A549 (cell line): ENCODE data around the gene SPSB2. TPM values are rescaled to one million over a fixed set of nuclear protein-coding genes. Genes with fewer than 3 reads are reported as not detected.
A peak's percentile ranks its signal among the peaks of the same experiment; 100 is the strongest.
"Not testable (repeated sequence)": the region's sequence is repeated elsewhere in the genome, so short reads cannot be mapped to it uniquely, and the experiment has no call there.

Experiments
- ATAC-seq, 2 experiments: fragments of 200-7000 bp in 1 of 2; fragments of >200 bp in 1 of 2; cut with Nextera tagmentation in 1 of 2; cut with Tn5 transposase in 1 of 2; 3 replicates each; pipeline versions ENCODE4 v1.8.0 to v1.9.1; 2018 to 2020; ENCODE audit warnings: mild to moderate bottlenecking in 1 of 2, moderate library complexity in 1 of 2
- CTCF ChIA-PET: fragments of 300-600 bp; sonication (Branson Sonifier 250); formaldehyde crosslinking; extraction: SDS; loops from one replicate; lab custom pipeline; 2021; ENCODE audit warnings: antibody characterized with exemption, inconsistent platforms; lab: Yijun Ruan, JAX
- POLR2A ChIA-PET: fragments of 350-600 bp; formaldehyde crosslinking; extraction: SDS; loops from one replicate; lab custom pipeline; 2021; ENCODE audit warnings: antibody characterized with exemption, inconsistent platforms; lab: Yijun Ruan, JAX
- DNase-seq, 2 experiments: peaks; one replicate each; pipeline versions ENCODE4 v3.0.0 to v3.0.0-alpha.2; 2011 to 2016; ENCODE audit warnings: low read depth in 1 of 2, low spot score in 1 of 2
- FAIRE-seq: peaks from 2 replicates; lab custom pipeline; 2011; peaks lifted over from hg19 to GRCh38; lab: Jason Lieb, UNC
- H3K27ac ChIP-seq, 2 experiments: fragments of >200 bp; sonication (Bioruptor Twin); formaldehyde crosslinking; 3 replicates each; pipeline ENCODE4 v1.5.1; 2016 to 2017
- H3K4me1 ChIP-seq: fragments of >200 bp; sonication (Bioruptor Twin); formaldehyde crosslinking; 3 replicates; pipeline ENCODE4 v1.6.1; 2016
- H3K4me2 ChIP-seq: fragments of >200 bp; sonication (Bioruptor Twin); formaldehyde crosslinking; 3 replicates; pipeline ENCODE4 v1.6.1; 2016
- H3K4me3 ChIP-seq: fragments of >200 bp; sonication (Bioruptor Twin); formaldehyde crosslinking; 3 replicates; pipeline ENCODE4 v1.5.1; 2016
- H3K9me3 ChIP-seq: fragments of >200 bp; sonication (Bioruptor Twin); formaldehyde crosslinking; 3 replicates; pipeline ENCODE4 v1.6.1; 2016
- CEBPB ChIP-seq, 2 experiments: fragments of >200 bp in 1 of 2; sonication (Bioruptor Twin) in 1 of 2; formaldehyde crosslinking in 1 of 2; IDR thresholded peaks; 2 replicates each; pipeline ENCODE4 v1.6.1; 2012 to 2016
- CHD4 ChIP-seq: fragments of 200-600 bp; sonication (generic); IDR thresholded peaks from 2 replicates; pipeline ENCODE4 v1.6.1; 2016; ENCODE audit warnings: antibody characterized with exemption, mild to moderate bottlenecking, borderline replicate concordance
- FOXS1 ChIP-seq: fragments of 250-450 bp; sonication (Bioruptor Pico); IDR thresholded peaks from 2 replicates; pipeline ENCODE4 v1.5.0; 2020; ENCODE audit warnings: mild to moderate bottlenecking, moderate library complexity
- HDAC2 ChIP-seq: fragments of 200-600 bp; sonication (generic); IDR thresholded peaks from 2 replicates; pipeline ENCODE4 v1.6.1; 2016
- HES2 ChIP-seq: fragments of >200 bp; sonication (Bioruptor Twin); formaldehyde crosslinking; IDR thresholded peaks from 2 replicates; pipeline ENCODE4 v1.6.1; 2016
- HOXA7 ChIP-seq: fragments of 250-450 bp; sonication (Bioruptor Pico); IDR thresholded peaks from 2 replicates; pipeline ENCODE4 v1.5.0; 2020; ENCODE audit warnings: mild to moderate bottlenecking, moderate library complexity
- HOXB5 ChIP-seq: fragments of 250-450 bp; sonication (Bioruptor Pico); IDR thresholded peaks from 2 replicates; pipeline ENCODE4 v1.5.0; 2020; ENCODE audit warnings: mild to moderate bottlenecking, moderate library complexity
- JUN ChIP-seq, 2 experiments: fragments of >200 bp; sonication (Bioruptor Twin); formaldehyde crosslinking; IDR thresholded peaks; 2 replicates in 1 of 2; 3 replicates in 1 of 2; pipeline ENCODE4 v1.6.1; 2016 to 2017
- KDM5A ChIP-seq: fragments of 200-600 bp; sonication (generic); IDR thresholded peaks from 2 replicates; pipeline ENCODE4 v1.6.1; 2016; ENCODE audit warnings: antibody characterized with exemption, mild to moderate bottlenecking
- MAFK ChIP-seq: fragments of 450-650 bp; IDR thresholded peaks from 2 replicates; pipeline ENCODE4 v1.6.1; 2014; ENCODE audit not compliant: partially characterized antibody
- MAZ ChIP-seq: fragments of 150-350 bp; IDR thresholded peaks from 2 replicates; pipeline ENCODE4 v1.6.1; 2014; ENCODE audit warnings: antibody characterized with exemption, low read depth, low read length, borderline replicate concordance
- NPAS2 ChIP-seq: fragments of 250-450 bp; sonication (Bioruptor Pico); IDR thresholded peaks from 2 replicates; pipeline ENCODE4 v1.8.0; 2022; ENCODE audit warnings: mild to moderate bottlenecking, moderate library complexity, borderline replicate concordance
- PHF8 ChIP-seq: fragments of 200-600 bp; sonication (generic); IDR thresholded peaks from 2 replicates; pipeline ENCODE4 v1.6.1; 2016; ENCODE audit warnings: low read depth, mild to moderate bottlenecking, antibody characterized with exemption, moderate library complexity, borderline replicate concordance
- POLR2A ChIP-seq: IDR thresholded peaks from 2 replicates; pipeline ENCODE4 v1.6.1; 2012; ENCODE audit warnings: mild to moderate bottlenecking, low read length
- RAD21 ChIP-seq, 2 experiments: fragments of >200 bp in 1 of 2; sonication (Bioruptor Twin) in 1 of 2; formaldehyde crosslinking in 1 of 2; IDR thresholded peaks in 1 of 2; conservative IDR thresholded peaks in 1 of 2; 2 replicates in 1 of 2; 3 replicates in 1 of 2; pipeline ENCODE4 v1.6.1; 2012 to 2018; ENCODE audit warnings: inconsistent platforms in 1 of 2
- RARB ChIP-seq: fragments of 250-450 bp; sonication (Bioruptor Pico); IDR thresholded peaks from 2 replicates; pipeline ENCODE4 v1.8.0; 2021; ENCODE audit warnings: mild to moderate bottlenecking, moderate library complexity
- RCOR1 ChIP-seq: fragments of 150-350 bp; IDR thresholded peaks from 2 replicates; pipeline ENCODE4 v1.6.1; 2014; ENCODE audit warnings: antibody characterized with exemption, low read length, low read depth
- SMC3 ChIP-seq: fragments of >200 bp; sonication (Bioruptor Twin); formaldehyde crosslinking; IDR thresholded peaks from 3 replicates; pipeline ENCODE4 v1.6.1; 2018; ENCODE audit warnings: inconsistent platforms
- SREBF2 ChIP-seq: fragments of 450-650 bp; IDR thresholded peaks from 2 replicates; pipeline ENCODE4 v1.6.1; 2014; ENCODE audit warnings: mild to moderate bottlenecking, moderate library complexity
- TFCP2L1 ChIP-seq: fragments of 250-450 bp; sonication (Bioruptor Pico); IDR thresholded peaks from 2 replicates; pipeline ENCODE4 v1.5.0; 2021; ENCODE audit warnings: mild to moderate bottlenecking
- TP53 ChIP-seq: fragments of 250-450 bp; sonication (Bioruptor Pico); IDR thresholded peaks from 2 replicates; pipeline ENCODE4 v1.5.0; 2021; ENCODE audit warnings: mild to moderate bottlenecking, moderate library complexity
- ZC3H11A ChIP-seq: fragments of 450-650 bp; IDR thresholded peaks from 2 replicates; pipeline ENCODE4 v1.6.1; 2014; ENCODE audit warnings: antibody characterized with exemption, mild to moderate bottlenecking
- ZNF302 ChIP-seq: fragments of 250-450 bp; sonication (Bioruptor Pico); IDR thresholded peaks from 2 replicates; pipeline ENCODE4 v1.9.0; 2021; ENCODE audit warnings: inconsistent platforms, mild to moderate bottlenecking, moderate library complexity
- ZSCAN20 ChIP-seq: fragments of 250-450 bp; sonication (Bioruptor Pico); IDR thresholded peaks from 2 replicates; pipeline ENCODE4 v1.8.0; 2022; ENCODE audit warnings: mild to moderate bottlenecking, moderate library complexity
- WGBS: methylation state at CpG from one replicate; pipeline ENCODE4 v1.1.6; 2017; ENCODE audit errors: missing lambda C conversion rate; 5-methylcytosine and 5-hydroxymethylcytosine counted together
- polyA plus RNA-seq, 4 experiments: library from polyadenylated mRNA; depleted of rRNA in 3 of 4; stranded (reverse); fragments of >200 nt; fragmentation: RNase III in 1 of 4; extraction: RNeasy Plus Mini Kit Qiagen cat#74134 plus additional on column Dnase treatment in 1 of 4; gene quantifications; 2 replicates in 3 of 4; 3 replicates in 1 of 4; pipeline ENCODE4 v1.2.3, GENCODE V29; 2011 to 2017
- TF ChIP-seq, protein P1 (sequence below): fragments of 200-600 bp; sonication (generic); IDR thresholded peaks from 2 replicates; pipeline ENCODE4 v1.6.1; 2016; ENCODE audit warnings: antibody characterized with exemption, mild to moderate bottlenecking, moderate library complexity

SPSB2 gene
- polyA plus RNA-seq, 2 of the 4 experiments (the other 2 are of a cell fraction): 16.8 to 21.8 TPM

DNA sequence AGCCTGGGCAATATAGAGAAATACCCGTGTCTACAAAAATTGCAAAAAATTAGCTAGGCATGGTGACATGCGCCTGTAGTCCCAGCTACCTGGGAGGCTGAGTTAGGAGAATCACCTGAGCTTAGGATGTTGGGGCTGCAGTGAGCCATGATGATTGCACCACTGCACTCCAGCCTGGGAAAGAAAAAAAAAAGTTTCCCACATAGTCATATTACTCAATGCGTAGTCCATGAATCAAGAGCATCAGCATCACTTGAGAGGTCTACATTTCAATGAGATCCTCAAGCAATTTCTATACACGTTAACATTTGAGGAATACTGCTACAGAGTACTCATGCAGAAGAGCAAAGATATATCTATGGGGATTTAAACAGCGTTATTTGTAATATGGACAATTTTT, 26.3 kb upstream of the SPSB2 start:
- FAIRE-seq (no peak), ATAC-seq (no peak), DNase-seq (no peak)
- ChIA-PET POLR2A (no interaction called here), CTCF (interaction anchor here (1.0 to 22.2 kb wide), 9 partner anchors 8 to 147 kb away, joined by 3 to 232 read pairs (median 6); partner anchors contain the start of genes MLF2, SPSB2 and TPI1)
- H3K27ac ChIP-seq: no peak overlapping the region
- H3K4me1 ChIP-seq: peaks cover 5% of the 10 kb centered on the region; the same call in 2 of the 3 replicates
- no peak overlapping the region for H3K4me3 ChIP-seq
- H3K4me2 ChIP-seq: no peak overlapping the region
- WGBS: 89% methylated on average over 5 of the region's 5 CpGs
- no peaks in the 10 kb centered on the region for H3K9me3 ChIP-seq
- TF ChIP-seq CHD4 (no peak), KDM5A (no peak), FOXS1 (CRISPR knock-in tag) (no peak), NPAS2 (no peak), TP53 (CRISPR knock-in tag) (no peak), HOXA7 (CRISPR knock-in tag) (no peak), RARB (CRISPR knock-in tag) (no peak), PHF8 (no peak), SMC3 (no peak), POLR2A (no peak), TFCP2L1 (CRISPR knock-in tag) (no peak), ZNF302 (CRISPR knock-in tag) (no peak), RAD21 (conservative IDR thresholded peaks at IDR 0.05 in 1 of 2, IDR thresholded peaks at IDR 0.05 in 1 of 2) (no peak), JUN (IDR thresholded peaks at IDR 0.05) (no peak)

GRCh38 chr12:6896846-6897435, 23.8 kb upstream of the SPSB2 start:
- Histone ChIP-seq H3K4me3 (no peak overlapping the region), H3K4me2 (no peak overlapping the region), H3K27ac (no peak overlapping the region), H3K4me1 (no peaks in the 10 kb centered on the region), H3K9me3 (no peaks in the 10 kb centered on the region)
- TF ChIP-seq RCOR1 (no peak), MAFK (no peak), MAZ (no peak), HOXB5 (CRISPR knock-in tag) (no peak), ZC3H11A (no peak), HDAC2 (no peak), SREBF2 (no peak), HES2 (no peak), CEBPB (IDR thresholded peaks at IDR 0.05) (no peak), TP53 (CRISPR knock-in tag) (no peak), RARB (CRISPR knock-in tag) (no peak), ZSCAN20 (CRISPR knock-in tag) (no peak), POLR2A (no peak)
- FAIRE-seq (no peak), DNase-seq (no peak), ATAC-seq (no peak)
- CTCF ChIA-PET: interaction anchor here (1.6 to 22.2 kb wide), 2 partner anchors 26 to 28 kb away, joined by 10 to 232 read pairs; partner anchors contain the start of genes SPSB2 and TPI1
- 96% methylated on average over 6 of the region's 6 CpGs for WGBS
- POLR2A ChIA-PET: no interaction called here

DNA sequence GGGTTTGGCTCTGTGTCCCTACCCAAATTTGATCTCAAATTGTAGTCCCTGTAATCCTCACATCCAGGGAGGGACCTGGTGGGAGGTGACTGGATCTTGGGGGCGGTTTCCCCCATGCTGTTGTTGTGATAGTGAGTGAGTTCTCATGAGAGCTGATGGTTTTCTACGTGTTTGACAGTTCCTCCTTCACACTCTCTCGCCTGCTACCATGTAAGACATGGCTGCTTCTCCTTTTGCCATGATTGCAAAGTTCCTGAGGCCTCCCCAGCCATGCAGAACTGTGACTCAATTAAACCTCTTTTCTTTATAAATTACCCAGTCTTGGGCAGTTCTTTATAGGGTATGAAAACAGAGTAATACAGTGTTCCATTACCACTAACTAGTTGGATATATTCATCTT, 21.2 kb upstream of the SPSB2 start:
- Histone ChIP-seq H3K27ac (no peak overlapping the region), H3K4me3 (no peak overlapping the region), H3K4me2 (no peak overlapping the region), H3K9me3 (no peaks in the 10 kb centered on the region), H3K4me1 (peaks cover 15% of the 10 kb centered on the region)
- CTCF ChIA-PET: interaction anchor here (0.6 to 9.5 kb wide), 7 partner anchors 10 to 65 kb away, joined by 3 to 399 read pairs (median 3); partner anchors contain the start of genes LRRC23, SPSB2 and TPI1
- POLR2A ChIA-PET: no interaction called here
- TF ChIP-seq ZSCAN20 (CRISPR knock-in tag) (no peak), PHF8 (no peak), TP53 (CRISPR knock-in tag) (no peak), HES2 (no peak)
- TF ChIP-seq, protein P1, sequence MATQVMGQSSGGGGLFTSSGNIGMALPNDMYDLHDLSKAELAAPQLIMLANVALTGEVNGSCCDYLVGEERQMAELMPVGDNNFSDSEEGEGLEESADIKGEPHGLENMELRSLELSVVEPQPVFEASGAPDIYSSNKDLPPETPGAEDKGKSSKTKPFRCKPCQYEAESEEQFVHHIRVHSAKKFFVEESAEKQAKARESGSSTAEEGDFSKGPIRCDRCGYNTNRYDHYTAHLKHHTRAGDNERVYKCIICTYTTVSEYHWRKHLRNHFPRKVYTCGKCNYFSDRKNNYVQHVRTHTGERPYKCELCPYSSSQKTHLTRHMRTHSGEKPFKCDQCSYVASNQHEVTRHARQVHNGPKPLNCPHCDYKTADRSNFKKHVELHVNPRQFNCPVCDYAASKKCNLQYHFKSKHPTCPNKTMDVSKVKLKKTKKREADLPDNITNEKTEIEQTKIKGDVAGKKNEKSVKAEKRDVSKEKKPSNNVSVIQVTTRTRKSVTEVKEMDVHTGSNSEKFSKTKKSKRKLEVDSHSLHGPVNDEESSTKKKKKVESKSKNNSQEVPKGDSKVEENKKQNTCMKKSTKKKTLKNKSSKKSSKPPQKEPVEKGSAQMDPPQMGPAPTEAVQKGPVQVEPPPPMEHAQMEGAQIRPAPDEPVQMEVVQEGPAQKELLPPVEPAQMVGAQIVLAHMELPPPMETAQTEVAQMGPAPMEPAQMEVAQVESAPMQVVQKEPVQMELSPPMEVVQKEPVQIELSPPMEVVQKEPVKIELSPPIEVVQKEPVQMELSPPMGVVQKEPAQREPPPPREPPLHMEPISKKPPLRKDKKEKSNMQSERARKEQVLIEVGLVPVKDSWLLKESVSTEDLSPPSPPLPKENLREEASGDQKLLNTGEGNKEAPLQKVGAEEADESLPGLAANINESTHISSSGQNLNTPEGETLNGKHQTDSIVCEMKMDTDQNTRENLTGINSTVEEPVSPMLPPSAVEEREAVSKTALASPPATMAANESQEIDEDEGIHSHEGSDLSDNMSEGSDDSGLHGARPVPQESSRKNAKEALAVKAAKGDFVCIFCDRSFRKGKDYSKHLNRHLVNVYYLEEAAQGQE: no peak
- FAIRE-seq: no peak
- 89% methylated on average over 3 of the region's 3 CpGs for WGBS
- no peak for ATAC-seq
- no peak for DNase-seq

- CTCF ChIA-PET: interaction anchor here (1.4 to 9.5 kb wide), 7 partner anchors 15 to 221 kb away, joined by 4 to 399 read pairs (median 23); partner anchors contain the start of genes LRRC23, SPSB2 and TPI1
- H3K4me1 ChIP-seq: peaks cover 25% of the 10 kb centered on the region
- POLR2A ChIA-PET: interaction anchor here (3.0 kb wide), 1 partner anchor 21 kb away, joined by 105 read pairs; the partner anchor contains the start of gene SPSB2
- DNase-seq, FAIRE-seq, H3K4me2 ChIP-seq, H3K9me3 ChIP-seq, ATAC-seq, H3K4me3 ChIP-seq: not testable (repeated sequence)
- WGBS: 81% methylated on average over 3 of the region's 3 CpGs
- H3K27ac ChIP-seq: peak overlapping the region in 1 of 2 experiments; percentile 87; a peak in 1 of 6 replicates
Observed at GRCh38 chr12:6892683-6893082, 19.6 kb upstream of the SPSB2 start.
